Globus pallidus (tissue), 1 donor: ENCODE data around the gene NT5DC2.

Experiments
- DNase-seq: peaks from one replicate; pipeline ENCODE4 v3.0.0-alpha.2; 2015; ENCODE audit warnings: low spot score

NT5DC2 gene

DNA sequence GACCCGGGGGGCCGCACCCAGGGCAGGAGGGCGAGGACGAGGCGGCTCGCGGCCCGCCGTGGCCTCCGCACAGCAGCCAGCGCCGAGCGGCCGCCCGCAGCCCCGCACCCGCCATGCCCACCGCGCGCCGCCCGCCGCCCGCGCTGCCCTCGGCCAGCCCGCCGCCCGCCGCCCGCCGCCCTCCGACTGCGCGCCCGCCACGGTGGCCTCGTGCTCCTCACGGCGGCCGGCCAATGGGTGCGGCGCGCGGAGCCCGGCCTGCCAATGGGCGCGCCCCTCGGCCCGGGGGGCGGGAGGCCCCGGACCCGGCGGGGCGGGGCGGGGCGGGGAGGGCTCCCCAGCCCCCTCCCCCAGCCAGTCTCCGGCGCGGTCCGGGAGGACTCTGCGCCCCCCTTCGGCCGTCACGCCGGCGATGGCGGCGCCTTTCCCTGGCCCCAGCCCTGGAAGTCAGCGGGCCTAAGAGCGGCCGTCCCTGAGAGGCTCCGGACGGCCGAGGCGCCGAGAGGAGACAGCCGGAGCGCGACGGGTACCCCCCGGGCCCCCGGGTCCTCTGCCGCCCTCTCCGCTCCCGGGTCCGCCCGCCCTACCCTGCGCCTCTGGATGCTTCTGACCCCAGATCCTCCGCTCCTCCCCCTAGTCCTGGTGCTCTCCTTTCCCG, at the start of gene NT5DC2:
Gene NT5DC2, minus strand, starts transcription at position 235 of the 658 bp plus-strand sequence. Its CDS starts 120 bp downstream, at position 115.
- peak; percentile 59 for DNase-seq

- DNase-seq = no peak
These were observed 40.7 kb upstream of the NT5DC2 start for GRCh38 chr3:52574056-52574965.

- no peak for DNase-seq
These were observed 38.6 kb upstream of the NT5DC2 start for GRCh38 chr3:52572221-52572620.

DNA sequence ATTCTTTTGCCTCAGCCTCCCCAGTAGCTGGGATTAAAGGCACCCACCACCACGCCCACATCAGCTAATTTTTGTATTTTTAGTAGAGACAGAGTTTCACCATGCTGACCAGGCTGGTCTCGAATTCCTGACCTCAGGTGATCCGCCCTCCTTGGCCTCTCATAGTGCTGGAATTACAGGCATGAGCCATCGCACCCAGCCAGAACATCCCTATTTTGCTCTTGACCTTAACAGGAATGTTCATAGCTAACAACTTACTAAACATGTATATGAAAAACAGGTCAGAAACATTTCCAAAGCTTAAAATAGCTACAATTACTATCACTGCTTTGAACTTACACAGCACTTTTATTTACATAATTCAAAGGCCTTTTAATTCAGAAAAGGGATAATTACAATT, 36.4 kb upstream of the NT5DC2 start:
- no peak for DNase-seq

DNA sequence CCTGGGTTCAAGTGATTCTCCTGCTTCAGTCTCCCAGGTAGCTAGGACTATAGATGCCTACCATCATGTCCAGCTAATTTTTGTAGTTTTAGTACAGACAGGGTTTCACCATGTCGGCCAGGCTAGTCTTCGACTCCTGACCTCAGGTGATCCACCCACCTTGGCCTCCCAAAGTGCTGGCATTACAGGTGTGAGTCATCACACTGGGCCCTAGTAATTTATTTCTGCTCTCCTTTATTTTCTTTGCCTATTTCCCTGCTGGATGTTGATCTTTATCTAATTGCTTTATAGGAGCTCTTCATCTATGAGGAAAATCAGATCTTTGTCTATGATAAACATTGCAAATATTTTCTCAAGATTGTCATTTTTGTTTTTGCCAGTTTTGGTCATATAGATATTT, 34.4 kb upstream of the NT5DC2 start:
- no peak for DNase-seq

DNA sequence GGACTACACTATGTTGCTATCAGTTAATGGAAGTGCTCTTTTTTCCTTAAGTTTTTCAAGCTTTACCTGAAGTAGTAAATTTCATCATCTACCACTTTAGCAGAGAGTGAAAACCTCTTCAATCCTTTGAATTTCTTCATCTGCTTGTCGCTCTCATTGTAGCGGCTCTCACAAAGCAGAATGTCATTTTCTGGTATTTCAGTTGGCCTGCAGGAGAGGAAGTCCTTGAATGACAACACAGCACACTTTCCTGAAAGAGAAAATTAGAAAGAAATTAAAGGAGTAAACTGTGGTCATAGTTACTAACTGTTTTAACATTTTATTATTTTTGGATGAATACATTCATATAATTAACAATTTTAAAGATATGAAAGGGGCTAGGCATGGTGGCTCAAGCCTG, 30.3 kb upstream of the NT5DC2 start:
- no peak for DNase-seq

DNA sequence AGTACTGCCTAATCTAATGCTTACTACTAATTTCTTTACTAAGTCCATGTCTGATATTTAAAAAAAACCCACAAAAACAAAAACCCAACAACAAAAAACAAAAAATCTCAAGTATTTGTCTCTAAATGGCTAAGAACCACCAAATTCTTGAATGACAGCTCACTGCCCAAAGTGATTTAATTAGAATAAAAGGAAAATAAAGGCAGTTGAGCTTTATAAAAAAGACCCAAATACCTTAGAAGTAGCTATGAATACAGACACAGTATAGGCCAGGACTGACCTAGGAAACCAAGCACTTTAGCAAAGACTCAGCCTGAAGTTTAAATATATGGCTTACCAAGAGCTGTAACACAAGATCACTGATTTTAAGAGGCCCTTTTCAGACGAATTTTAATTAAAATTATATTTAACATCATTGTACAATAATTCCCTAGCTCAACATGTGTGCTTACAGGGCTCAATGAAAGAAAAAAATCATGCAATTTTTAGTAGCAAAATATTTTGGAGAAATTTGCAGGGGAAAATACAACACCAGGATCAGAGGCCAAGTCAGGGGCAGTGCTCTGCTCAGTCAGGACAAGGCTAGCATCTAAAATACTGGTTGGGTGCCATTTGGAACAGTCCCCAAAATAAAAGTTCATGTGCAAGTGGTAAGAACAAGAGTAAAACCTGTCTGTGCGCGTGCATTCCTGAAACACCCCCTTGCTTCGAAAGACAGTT, 27.5 kb upstream of the NT5DC2 start:
- DNase-seq = no peak

DNA sequence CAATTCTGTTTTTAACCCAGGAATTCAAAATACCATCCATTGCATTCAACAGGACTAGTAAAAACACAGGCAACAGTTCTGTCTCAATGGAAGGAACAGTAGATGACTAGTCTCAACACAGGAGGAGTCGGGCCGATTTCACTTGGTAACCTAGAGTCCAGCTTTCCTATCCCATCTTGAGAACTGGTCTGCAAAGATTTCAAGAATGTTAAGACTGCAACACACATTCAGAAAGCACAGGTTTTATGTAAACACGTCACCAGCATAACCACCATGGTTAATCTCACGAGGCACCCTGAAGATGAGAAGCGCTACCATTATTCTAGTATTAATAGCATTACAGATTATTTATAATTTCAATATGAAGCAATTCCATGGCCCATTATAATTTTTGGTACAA, 24.8 kb upstream of the NT5DC2 start:
- DNase-seq = no peak

GRCh38 chr3:52557011-52557960, 23.6 kb upstream of the NT5DC2 start:
- no peak for DNase-seq

DNA sequence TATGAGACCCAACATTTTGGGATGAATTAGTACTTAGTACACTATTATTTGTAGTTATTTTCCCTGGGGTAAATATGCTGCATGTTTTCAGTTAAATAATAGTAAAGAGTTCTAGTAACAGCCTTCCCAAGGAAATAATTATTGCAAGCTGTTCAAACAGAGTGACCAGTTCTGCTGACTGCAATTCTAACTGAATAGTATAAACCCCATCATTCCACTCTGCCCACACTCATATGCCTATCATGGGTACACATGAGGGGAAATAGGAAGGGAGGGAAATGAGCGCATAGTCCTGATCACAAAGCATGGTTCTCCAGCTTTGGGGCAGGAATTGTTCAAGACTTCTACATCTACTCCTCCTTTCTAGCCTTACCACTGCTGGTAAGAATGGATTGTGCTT, 21.4 kb upstream of the NT5DC2 start:
- no peak for DNase-seq

DNA sequence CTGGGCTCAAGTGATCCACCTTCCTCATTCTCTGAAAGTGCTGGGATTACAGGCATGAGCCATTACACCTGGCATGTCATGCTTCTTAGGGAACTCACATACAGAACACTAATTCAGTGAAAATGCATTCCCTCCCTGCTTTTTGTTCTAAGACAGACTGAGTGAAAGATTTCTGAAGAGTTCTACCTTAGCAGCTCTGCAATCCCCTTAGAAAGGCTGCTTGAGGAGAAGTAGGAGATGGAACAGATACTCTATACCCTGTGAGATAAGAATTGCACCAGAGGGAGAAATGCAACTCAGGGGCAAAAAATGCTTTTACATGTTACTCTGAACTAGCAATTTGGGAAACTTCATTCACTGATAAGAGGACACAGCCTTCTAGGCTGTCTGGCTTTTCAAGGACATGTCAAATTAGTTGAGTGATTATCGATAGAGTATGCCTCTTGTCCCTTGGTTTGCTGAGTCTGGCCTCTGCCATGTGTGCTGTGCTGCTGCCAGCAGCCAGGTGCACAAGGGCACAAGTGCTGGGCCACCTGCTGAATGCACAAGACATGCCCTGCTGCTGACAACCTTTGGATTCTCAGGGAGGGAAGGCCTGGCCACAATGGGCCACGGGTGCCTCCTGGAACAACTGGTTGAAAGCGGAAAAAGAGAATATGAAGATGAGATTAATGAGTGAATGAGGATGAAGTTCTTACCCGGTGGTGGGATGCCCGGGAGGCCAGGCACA, 20.5 kb upstream of the NT5DC2 start:
- DNase-seq = no peak

GRCh38 chr3:52552089-52552488, 18.4 kb upstream of the NT5DC2 start:
- DNase-seq = no peak

- DNase-seq = no peak
These were observed 17.5 kb upstream of the NT5DC2 start for GRCh38 chr3:52551118-52551517.

DNA sequence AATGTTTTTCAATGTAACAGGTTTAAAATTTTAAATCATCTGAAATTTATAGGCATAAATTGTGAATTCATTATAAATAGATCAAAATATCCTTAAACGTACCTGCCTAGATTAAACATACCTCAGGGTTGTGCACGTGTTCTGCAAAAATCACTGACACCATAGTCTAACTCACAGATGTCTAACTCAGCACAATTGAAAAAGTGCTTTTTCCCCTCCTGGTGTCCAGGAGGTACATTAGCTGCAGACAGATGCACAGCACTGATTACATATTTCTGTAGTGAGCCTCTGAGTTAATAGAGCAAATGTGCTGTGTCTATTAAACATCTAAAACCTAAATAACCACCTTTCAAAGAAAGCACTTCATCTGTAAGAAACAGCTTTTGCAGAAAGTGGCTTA, 13.5 kb upstream of the NT5DC2 start:
- no peak for DNase-seq

DNA sequence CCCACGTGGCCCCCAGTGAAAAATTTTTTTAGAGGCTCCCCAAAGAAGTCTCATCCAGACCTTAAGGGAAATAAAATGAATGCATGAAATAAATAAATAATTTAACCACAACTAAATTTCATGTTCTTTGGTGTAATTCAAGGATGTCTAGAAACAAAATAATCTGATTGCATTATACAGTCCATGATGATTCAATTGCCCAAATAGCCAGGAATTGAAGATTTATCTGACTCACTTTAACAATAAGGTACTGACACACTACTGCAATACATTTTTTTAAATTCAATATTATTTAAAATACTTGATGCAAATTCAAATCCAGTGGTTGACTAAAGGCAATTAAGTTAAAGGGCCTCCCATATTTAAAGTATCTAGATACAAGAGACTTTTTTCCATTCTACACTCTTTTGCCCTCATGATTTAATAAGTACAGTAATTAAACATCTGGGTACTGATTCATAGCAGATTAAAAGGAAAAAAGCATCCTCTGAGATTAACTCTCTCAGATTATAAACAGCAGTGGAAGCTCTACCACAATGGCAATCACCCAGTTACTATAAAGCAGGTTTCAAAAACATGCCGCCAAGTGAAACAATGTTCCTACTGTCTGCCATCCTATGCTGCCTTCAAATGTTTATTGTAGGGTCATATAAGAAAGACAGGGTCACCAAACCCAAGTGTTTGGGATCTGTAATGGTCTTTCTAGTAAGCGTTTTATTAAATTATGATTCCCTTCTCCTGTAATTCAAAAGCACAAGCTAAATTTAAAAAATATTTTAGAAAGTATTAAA, 12.6 kb upstream of the NT5DC2 start:
- DNase-seq = no peak

- DNase-seq = no peak
These were observed 11.3 kb upstream of the NT5DC2 start for GRCh38 chr3:52544937-52545336.

DNA sequence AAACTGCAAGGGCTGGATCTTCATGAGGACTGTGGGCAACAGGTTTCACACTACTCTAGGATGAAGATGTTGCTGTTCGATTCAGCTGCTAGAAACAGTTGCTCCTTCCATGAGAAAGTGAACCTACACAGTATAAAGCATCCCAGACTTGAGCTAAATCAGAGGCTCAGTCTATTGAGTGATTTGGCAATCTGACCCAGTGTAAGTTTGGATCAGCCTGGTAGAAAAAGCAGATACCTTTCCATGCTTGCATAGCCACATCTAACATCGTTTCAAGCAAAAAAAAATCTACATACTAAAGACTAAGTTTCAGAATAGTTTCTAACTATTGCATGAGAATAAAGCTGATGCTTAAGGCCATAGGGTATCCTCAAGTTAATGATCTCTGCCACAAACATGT, 7.4 kb upstream of the NT5DC2 start:
- no peak for DNase-seq

- no peak for DNase-seq
These were observed 5.5 kb upstream of the NT5DC2 start for GRCh38 chr3:52539010-52539653.

- no peak for DNase-seq
These were observed 4.2 kb upstream of the NT5DC2 start for GRCh38 chr3:52537726-52538421.
